Epithelial cell of esophagus (primary cell): ENCODE results near the gene TRIM24.
A peak's percentile ranks its signal among the peaks of the same experiment; 100 is the strongest.

Experiments used
- DNase-seq: peaks from one replicate; pipeline ENCODE4 v3.0.0; 2010; ENCODE audit warnings: low read depth
- H3K4me3 ChIP-seq: 2 replicates; pipeline ENCODE4 v1.5.1; 2011; ENCODE audit warnings: mild to moderate bottlenecking, low read length, control low read depth
- CTCF ChIP-seq: IDR thresholded peaks from 2 replicates; pipeline ENCODE4 v1.5.1; 2011; ENCODE audit warnings: low read depth, mild to moderate bottlenecking, low read length, control low read depth, inconsistent platforms; ENCODE audit not compliant: insufficient read depth; ENCODE audit errors: missing control alignments

The TRIM24 gene

GRCh38 chr7:138543739-138544138, 83.7 kb downstream of the TRIM24 start:
- no peak for TF ChIP-seq CTCF
- no peak overlapping the region for H3K4me3 ChIP-seq

DNA sequence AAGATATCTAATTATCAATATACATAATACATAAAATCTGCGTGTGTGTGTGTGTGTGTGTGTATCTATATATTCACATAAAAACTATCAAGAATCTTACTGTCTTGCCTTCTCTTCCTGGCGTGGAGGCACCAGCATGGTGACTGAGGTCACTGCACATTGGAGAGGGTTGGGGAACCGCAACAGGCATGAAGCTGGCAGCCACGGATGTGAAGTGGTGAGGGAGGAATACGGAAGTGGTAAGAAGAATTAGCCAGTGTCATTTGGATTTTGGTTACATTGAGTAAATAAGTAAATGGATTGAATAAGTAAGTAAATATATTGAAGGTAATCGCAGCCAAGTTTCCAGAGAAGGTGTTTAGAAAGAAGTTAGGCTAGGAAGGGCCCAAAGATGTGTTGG, 85.1 kb downstream of the TRIM24 start:
- no peak for TF ChIP-seq CTCF
- no peak for DNase-seq
- H3K4me3 ChIP-seq = no peak overlapping the region

More at GRCh38 chr7:138543739-138544138, 83.7 kb downstream of the TRIM24 start:
- no peak for DNase-seq

GRCh38 chr7:138546064-138546619, 86.1 kb downstream of the TRIM24 start:
- H3K4me3 ChIP-seq = no peak overlapping the region
- TF ChIP-seq CTCF = no peak
- no peak for DNase-seq

- no peak overlapping the region for H3K4me3 ChIP-seq
- DNase-seq = no peak
- TF ChIP-seq CTCF = no peak
Measured at GRCh38 chr7:138546829-138547228, 86.8 kb downstream of the TRIM24 start.

GRCh38 chr7:138549082-138549481, 89.0 kb downstream of the TRIM24 start:
- H3K4me3 ChIP-seq = no peak overlapping the region
- no peak for TF ChIP-seq CTCF
- peak; percentile 14 for DNase-seq

DNA sequence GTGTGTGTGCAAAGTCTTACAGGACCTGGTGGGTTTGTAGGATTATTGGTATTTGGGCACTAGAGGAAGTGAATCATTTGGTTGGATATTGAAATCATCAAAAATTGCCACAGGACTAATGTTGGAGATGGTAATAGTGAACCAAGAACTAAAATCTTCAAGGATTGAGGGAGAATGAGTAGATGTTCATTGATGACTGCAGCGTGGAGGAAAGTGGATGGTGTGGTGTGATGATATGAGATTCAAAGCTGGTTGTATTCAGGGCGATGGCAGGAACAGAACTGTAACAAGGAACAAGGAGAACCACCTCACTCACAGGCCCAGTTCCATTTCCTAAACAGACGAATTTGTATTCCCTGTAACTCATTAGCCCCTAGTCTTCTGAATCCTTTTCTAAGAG, 90.3 kb downstream of the TRIM24 start:
- DNase-seq = no peak
- H3K4me3 ChIP-seq = no peak overlapping the region
- TF ChIP-seq CTCF = no peak

DNA sequence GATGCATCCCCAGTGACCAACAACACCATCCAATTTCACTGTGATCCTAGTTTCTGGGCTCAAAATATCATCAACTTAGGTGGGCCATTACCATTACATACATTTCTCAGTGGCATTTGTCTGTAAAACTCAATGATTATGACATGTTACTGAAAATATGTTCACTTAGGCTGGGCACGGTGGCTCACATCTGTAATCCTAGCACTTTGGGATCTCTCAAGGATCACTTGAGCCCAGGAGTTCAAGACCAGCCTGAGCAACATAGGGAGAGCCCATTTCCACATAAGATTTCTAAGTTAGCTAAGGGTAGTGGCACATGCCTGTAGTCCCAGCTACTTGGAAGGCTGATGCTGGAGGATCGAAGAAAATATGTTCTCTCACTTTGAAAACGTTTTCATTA, 91.0 kb downstream of the TRIM24 start:
- TF ChIP-seq CTCF = no peak
- DNase-seq = no peak
- H3K4me3 ChIP-seq = no peak overlapping the region
